Panc1 (cell line): Measurements from ENCODE around the gene TRIOBP. TPM values are rescaled to one million over a fixed set of nuclear protein-coding genes. Genes with fewer than 3 reads are reported as not detected.

Source experiments
- ATAC-seq: fragments of 200-7000 bp; cut with Tn5 transposase; 2 replicates; pipeline ENCODE4 v1.9.1; 2020; ENCODE audit warnings: mild to moderate bottlenecking, moderate library complexity
- BruUV-seq: library from RNA; stranded (reverse); fragments of 400-500 nt; replicated peaks from 2 replicates; lab custom pipeline; 2021; lab: Mats Ljungman, UMichigan
- CTCF ChIA-PET: fragments of 300-600 bp; sonication (Branson Sonifier 250); formaldehyde crosslinking; loops from one replicate; lab custom pipeline; 2022; ENCODE audit warnings: antibody characterized with exemption; lab: Charles Lee
- POLR2A ChIA-PET: fragments of 300-600 bp; sonication (Branson Sonifier 250); formaldehyde crosslinking; loops from one replicate; lab custom pipeline; 2022; ENCODE audit warnings: antibody characterized with exemption; lab: Charles Lee
- DNase-seq: peaks from one replicate; pipeline ENCODE4 v3.0.0-alpha.2; 2010; ENCODE audit warnings: low read depth, low spot score
- H3K27ac ChIP-seq: 2 replicates; pipeline ENCODE4 v1.5.1; 2011; ENCODE audit warnings: mild to moderate bottlenecking, low read length, inconsistent platforms
- H3K27me3 ChIP-seq: fragments of 200-500 bp; sonication (Bioruptor generic); 2 replicates; pipeline ENCODE4 v1.6.0; 2014; ENCODE audit warnings: low read length, inconsistent platforms; ENCODE audit not compliant: control insufficient read depth, insufficient read depth
- H3K36me3 ChIP-seq: fragments of 200-500 bp; sonication (Bioruptor generic); 2 replicates; pipeline ENCODE4 v1.5.1; 2014; ENCODE audit warnings: inconsistent platforms, mild to moderate bottlenecking, low read length, moderate library complexity; ENCODE audit not compliant: control insufficient read depth, insufficient read depth
- H3K4me1 ChIP-seq: 2 replicates; pipeline ENCODE4 v1.5.1; 2011; ENCODE audit warnings: inconsistent platforms, mild to moderate bottlenecking, low read length, moderate library complexity; ENCODE audit not compliant: control insufficient read depth, insufficient read depth
- H3K4me3 ChIP-seq, 2 experiments: 2 replicates each; pipeline ENCODE4 v1.5.1; 2011 to 2012; ENCODE audit warnings: low read depth in 2 of 2, low read length in 2 of 2, mild to moderate bottlenecking in 2 of 2, inconsistent platforms in 1 of 2, moderate library complexity in 1 of 2
- H3K9me3 ChIP-seq: fragments of 200-500 bp; sonication (Bioruptor generic); 2 replicates; pipeline ENCODE4 v1.5.1; 2014; ENCODE audit warnings: low read depth, mild to moderate bottlenecking, inconsistent platforms, low read length, moderate library complexity; ENCODE audit not compliant: control insufficient read depth, insufficient read depth
- CTCF ChIP-seq: fragments of 450-650 bp; IDR thresholded peaks from 2 replicates; pipeline ENCODE4 v1.5.1; 2017; ENCODE audit warnings: mild to moderate bottlenecking
- POLR2AphosphoS5 ChIP-seq: IDR thresholded peaks from 2 replicates; pipeline ENCODE4 v1.6.1; 2012; ENCODE audit warnings: mild to moderate bottlenecking, low read depth, low read length, moderate library complexity
- SIN3A ChIP-seq: IDR thresholded peaks from 2 replicates; pipeline ENCODE4 v1.6.1; 2012; ENCODE audit warnings: low read depth, mild to moderate bottlenecking, low read length, moderate library complexity, borderline replicate concordance; ENCODE audit not compliant: insufficient read depth
- TCF7L2 ChIP-seq: IDR thresholded peaks from 2 replicates; pipeline ENCODE4 v1.6.1; 2011; ENCODE audit warnings: mild to moderate bottlenecking, low read depth, low read length, inconsistent platforms
- in situ Hi-C: cut with HindIII; loops from 2 replicates; pipeline ENCODE4 v1.10.0; 2016; ENCODE audit warnings: low sequenced_read_pairs, low pct_unique_long_range_greater_than_20kb
- intact Hi-C: fragments of 100-400 bp; cut with micrococcal nuclease; formaldehyde crosslinking; loops from one replicate; pipeline ENCODE4 v1.10.0; 2022; ENCODE audit not compliant: unreplicated experiment
- total RNA-seq: library from RNA; stranded (reverse); gene quantifications from one replicate; pipeline ENCODE4 v1.2.1, GENCODE V29; 2021; ENCODE audit not compliant: unreplicated experiment
- TF ChIP-seq, protein P1 (sequence below), 2 experiments: IDR thresholded peaks; 2 replicates each; pipeline ENCODE4 v1.6.1; 2011 to 2012; ENCODE audit warnings: low read depth in 2 of 2, control low read depth in 1 of 2, low read length in 1 of 2, mild to moderate bottlenecking in 1 of 2, moderate library complexity in 1 of 2; ENCODE audit not compliant: insufficient read depth in 1 of 2

The TRIOBP gene
- total RNA-seq, 1 experiment from 2014 or later = 50.5 TPM

- BruUV-seq = no TSS peak
- intact Hi-C loops = no loop called here
These were observed 123.5 kb downstream of the TRIOBP start for GRCh38 chr22:37820350-37820749.

DNA sequence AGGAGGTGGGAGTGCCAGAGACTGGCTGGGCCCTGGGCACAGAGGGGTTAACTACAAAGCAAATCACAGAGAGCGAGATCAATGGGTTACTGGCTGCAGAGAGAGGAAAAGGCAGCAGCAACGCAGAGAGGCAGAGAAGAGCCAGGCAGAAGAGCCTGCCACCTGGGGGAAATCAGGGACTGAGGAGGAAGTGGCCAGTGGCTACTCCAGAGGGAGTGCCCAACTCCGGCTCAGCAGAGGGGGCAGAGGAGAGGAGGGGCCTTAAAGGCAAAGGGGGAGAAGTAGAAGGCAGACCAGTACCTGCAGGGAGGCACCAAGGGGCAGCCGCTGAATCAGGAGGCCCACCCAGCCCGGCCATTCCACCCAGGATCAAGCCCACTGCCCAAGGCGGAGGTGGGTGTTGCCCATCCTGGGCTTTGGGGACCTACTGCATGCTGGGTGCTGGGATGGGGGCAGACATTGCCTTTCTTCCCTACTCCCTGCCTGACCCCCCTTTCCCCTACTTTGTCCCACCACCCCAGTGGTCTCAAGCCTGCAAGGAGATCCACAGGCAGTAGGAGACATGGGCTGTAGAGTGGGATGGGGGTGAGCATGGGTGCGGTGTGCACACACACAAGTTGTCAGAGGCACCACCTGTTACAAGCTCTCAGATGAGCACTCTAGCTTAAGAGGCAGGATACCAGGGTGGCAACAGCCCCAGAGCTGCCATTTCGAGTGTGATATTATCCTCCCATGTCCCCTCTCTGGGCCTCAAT is 125.4 kb downstream of the TRIOBP start:
- Histone ChIP-seq H3K4me1 (no peaks in the 10 kb centered on the region), H3K27me3 (no peaks in the 10 kb centered on the region), H3K9me3 (no peaks in the 10 kb centered on the region), H3K4me3 (no peak overlapping the region), H3K36me3 (no peaks in the 10 kb centered on the region), H3K27ac (no peak overlapping the region)
- no TSS peak for BruUV-seq
- TF ChIP-seq POLR2AphosphoS5 = no peak
- TF ChIP-seq, protein P1, sequence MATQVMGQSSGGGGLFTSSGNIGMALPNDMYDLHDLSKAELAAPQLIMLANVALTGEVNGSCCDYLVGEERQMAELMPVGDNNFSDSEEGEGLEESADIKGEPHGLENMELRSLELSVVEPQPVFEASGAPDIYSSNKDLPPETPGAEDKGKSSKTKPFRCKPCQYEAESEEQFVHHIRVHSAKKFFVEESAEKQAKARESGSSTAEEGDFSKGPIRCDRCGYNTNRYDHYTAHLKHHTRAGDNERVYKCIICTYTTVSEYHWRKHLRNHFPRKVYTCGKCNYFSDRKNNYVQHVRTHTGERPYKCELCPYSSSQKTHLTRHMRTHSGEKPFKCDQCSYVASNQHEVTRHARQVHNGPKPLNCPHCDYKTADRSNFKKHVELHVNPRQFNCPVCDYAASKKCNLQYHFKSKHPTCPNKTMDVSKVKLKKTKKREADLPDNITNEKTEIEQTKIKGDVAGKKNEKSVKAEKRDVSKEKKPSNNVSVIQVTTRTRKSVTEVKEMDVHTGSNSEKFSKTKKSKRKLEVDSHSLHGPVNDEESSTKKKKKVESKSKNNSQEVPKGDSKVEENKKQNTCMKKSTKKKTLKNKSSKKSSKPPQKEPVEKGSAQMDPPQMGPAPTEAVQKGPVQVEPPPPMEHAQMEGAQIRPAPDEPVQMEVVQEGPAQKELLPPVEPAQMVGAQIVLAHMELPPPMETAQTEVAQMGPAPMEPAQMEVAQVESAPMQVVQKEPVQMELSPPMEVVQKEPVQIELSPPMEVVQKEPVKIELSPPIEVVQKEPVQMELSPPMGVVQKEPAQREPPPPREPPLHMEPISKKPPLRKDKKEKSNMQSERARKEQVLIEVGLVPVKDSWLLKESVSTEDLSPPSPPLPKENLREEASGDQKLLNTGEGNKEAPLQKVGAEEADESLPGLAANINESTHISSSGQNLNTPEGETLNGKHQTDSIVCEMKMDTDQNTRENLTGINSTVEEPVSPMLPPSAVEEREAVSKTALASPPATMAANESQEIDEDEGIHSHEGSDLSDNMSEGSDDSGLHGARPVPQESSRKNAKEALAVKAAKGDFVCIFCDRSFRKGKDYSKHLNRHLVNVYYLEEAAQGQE (IDR thresholded peaks at IDR 0.05; ENCODE audit: insufficient read depth in 1 of 2, low read depth in 2 of 2, low read length in 1 of 2) = no peak
- no peak for ATAC-seq
- POLR2A ChIA-PET = no interaction called here
- CTCF ChIA-PET = no interaction called here
- in situ Hi-C loops (no loop called here), intact Hi-C loops (no loop called here)
- DNase-seq = no peak

More at GRCh38 chr22:37820350-37820749, 123.5 kb downstream of the TRIOBP start:
- DNase-seq (no peak), ATAC-seq (no peak)
- in situ Hi-C loops = no loop called here
- H3K4me1 ChIP-seq = no peaks in the 10 kb centered on the region
- no peak overlapping the region for H3K4me3 ChIP-seq
- no peaks in the 10 kb centered on the region for H3K27me3 ChIP-seq
- CTCF ChIA-PET = interaction anchor here (0.7 kb wide), 1 partner anchor 43 kb away, joined by 3 read pairs; no protein-coding TSS in a partner anchor
- H3K27ac ChIP-seq = no peak overlapping the region
- H3K36me3 ChIP-seq = no peaks in the 10 kb centered on the region
- POLR2A ChIA-PET = no interaction called here
- H3K9me3 ChIP-seq = no peaks in the 10 kb centered on the region
- no peak for TF ChIP-seq TCF7L2
- no peak for TF ChIP-seq SIN3A
- TF ChIP-seq, protein P1 (IDR thresholded peaks at IDR 0.05; ENCODE audit: insufficient read depth in 1 of 2, low read depth in 2 of 2, low read length in 1 of 2) = no peak
- no peak for TF ChIP-seq CTCF
- TF ChIP-seq POLR2AphosphoS5 = no peak
